IPS DF 6.9 (cell line): ENCODE measurements around the gene MXD1.
"Not testable (repeated sequence)": the region's sequence is repeated elsewhere in the genome, so short reads cannot be mapped to it uniquely, and the experiment has no call there.

Source experiments
- DNase-seq: peaks from one replicate; pipeline ENCODE4 v3.0.0-alpha.2; 2013; ENCODE audit warnings: low read depth, low spot score
- H3K27ac ChIP-seq: one replicate; pipeline ENCODE4 v1.5.1; 2013; ENCODE audit warnings: low read length, control low read depth
- H3K27me3 ChIP-seq: 2 replicates; pipeline ENCODE4 v1.6.1; 2013; ENCODE audit warnings: mild to moderate bottlenecking, low read length; ENCODE audit not compliant: control insufficient read depth, insufficient read depth
- H3K36me3 ChIP-seq: 2 replicates; pipeline ENCODE4 v1.6.1; 2013; ENCODE audit warnings: low read length; ENCODE audit not compliant: control insufficient read depth, insufficient read depth
- H3K4me1 ChIP-seq: 2 replicates; pipeline ENCODE4 v1.6.1; 2013; ENCODE audit warnings: low read length; ENCODE audit not compliant: control insufficient read depth, insufficient read depth
- H3K4me3 ChIP-seq: 2 replicates; pipeline ENCODE4 v1.5.1; 2013; ENCODE audit warnings: mild to moderate bottlenecking, low read length
- H3K9me3 ChIP-seq: 2 replicates; pipeline ENCODE4 v1.6.1; 2013; ENCODE audit warnings: low read length, inconsistent platforms; ENCODE audit not compliant: control insufficient read depth, insufficient read depth
- WGBS: extraction: QIAGEN DNeasy Blood & Tissue Kit; methylation state at CpG from one replicate; pipeline ENCODE4 v1.1.7; 2013; ENCODE audit warnings: mixed read lengths, missing lambda C conversion rate; ENCODE audit not compliant: insufficient read length, insufficient coverage; 5-methylcytosine and 5-hydroxymethylcytosine counted together

The MXD1 gene, protein sequence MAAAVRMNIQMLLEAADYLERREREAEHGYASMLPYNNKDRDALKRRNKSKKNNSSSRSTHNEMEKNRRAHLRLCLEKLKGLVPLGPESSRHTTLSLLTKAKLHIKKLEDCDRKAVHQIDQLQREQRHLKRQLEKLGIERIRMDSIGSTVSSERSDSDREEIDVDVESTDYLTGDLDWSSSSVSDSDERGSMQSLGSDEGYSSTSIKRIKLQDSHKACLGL

DNA sequence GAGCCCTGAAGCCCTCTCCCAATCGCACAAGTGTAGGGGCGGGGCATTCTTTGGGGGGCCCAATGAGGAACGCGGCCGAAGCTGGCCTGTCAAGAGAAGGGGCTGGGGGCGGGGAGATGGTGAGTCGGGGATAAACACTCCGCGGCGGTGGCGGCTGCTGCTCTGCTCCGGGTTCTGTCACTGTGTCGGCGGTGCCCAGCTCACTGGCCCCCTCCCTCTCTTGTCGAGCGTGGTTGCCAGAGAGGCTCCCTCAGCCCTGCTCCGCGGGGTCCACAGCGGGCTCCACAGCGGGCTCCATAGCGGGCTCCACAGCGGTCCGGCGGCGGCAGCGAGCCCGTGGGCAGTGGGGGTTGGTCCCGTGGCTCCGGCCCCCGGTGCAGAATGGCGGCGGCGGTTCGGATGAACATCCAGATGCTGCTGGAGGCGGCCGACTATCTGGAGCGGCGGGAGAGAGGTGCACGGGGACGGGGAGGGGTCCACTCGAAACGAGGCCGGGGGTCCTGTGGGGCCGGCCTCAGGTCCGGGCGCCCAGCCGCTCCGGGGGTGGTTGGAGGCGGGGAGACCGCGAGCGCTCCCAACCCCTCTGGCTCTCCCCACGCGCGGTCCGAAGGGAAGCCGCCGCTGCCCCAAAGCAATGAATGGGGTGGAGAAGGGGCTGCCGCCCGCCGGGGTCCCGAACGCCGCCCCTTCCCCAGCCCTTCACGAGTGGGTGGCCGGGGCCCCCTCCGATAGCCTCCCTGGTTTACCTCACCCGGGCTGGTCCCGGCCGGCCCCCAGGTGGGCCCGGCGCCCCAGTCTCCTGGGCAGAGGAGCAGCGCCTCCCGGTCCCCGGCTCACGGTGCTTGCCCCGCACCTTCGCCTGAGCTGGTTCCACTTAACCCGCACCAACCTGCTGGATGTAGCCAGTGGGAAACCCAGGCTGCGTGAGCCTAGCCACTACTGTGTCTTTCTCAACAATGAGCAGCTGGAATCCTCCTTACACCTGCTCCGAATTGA, at the start of gene MXD1:
MXD1 (plus strand) TSS at position 160 of the 996 bp plus-strand sequence; CDS start at position 382, 222 bp downstream.
- 0 out of 2 replicates have a peak, but pooled peaks cover 1% of the 10 kb centered on the region for H3K4me1 ChIP-seq
- no peaks in the 10 kb centered on the region for H3K9me3 ChIP-seq
- DNase-seq, result no peak
- WGBS, result 100% methylated on average over 1 of the region's 81 CpGs
- no peaks in the 10 kb centered on the region for H3K36me3 ChIP-seq
- peak within 1 kb of the TSS; percentile 86 for H3K4me3 ChIP-seq
- H3K27me3 ChIP-seq, result no peaks in the 10 kb centered on the region
- no peak within 1 kb of the TSS for H3K27ac ChIP-seq

DNA sequence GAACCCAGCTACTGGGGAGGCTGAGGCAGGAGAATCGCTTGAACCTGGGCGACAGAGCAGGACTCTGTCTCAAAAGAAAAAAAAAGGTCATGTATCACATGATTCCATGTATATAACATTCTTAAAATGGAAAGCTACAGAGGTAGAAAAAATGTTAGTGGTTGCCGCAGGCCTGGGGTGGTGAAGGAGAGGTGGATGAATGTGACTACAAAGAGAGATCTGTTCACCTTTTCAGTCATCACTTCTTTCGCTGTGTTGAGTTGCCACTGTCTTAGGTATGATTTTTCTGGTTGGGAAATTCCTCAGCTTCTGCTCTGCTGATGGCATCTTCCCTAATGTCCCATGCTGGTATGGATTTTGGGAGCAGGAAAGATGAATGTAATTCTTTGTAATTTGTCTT, 26.5 kb upstream of the MXD1 start:
- Histone ChIP-seq H3K4me3 (no peak overlapping the region), H3K9me3 (no peaks in the 10 kb centered on the region), H3K4me1 (no peaks in the 10 kb centered on the region), H3K27ac (no peak overlapping the region), H3K27me3 (no peaks in the 10 kb centered on the region), H3K36me3 (no peaks in the 10 kb centered on the region)
- WGBS, result no CpG with 5 or more reads among the region's 4 CpGs
- DNase-seq, result no peak

DNA sequence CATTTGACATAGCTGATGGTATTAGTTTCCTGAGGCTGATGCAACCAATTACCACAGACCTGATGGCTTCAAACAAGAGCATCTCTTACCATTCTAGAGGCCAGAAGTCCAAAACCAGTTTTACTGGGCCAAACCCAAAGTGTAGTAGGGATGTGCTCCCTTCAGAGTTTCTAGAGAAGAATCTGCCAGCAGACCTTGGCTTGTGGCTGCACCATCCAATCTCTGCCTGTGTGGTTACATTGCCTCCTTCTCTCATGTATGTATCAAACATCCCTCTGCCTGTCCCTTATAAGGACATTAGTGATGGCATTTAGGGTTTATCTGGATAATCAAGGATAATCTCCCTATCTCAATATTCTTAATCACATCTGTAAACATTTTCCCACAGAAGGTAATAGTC, 25.6 kb upstream of the MXD1 start:
- no peak for DNase-seq
- no peaks in the 10 kb centered on the region for H3K4me1 ChIP-seq
- no peaks in the 10 kb centered on the region for H3K9me3 ChIP-seq
- no peak overlapping the region for H3K4me3 ChIP-seq
- no peak overlapping the region for H3K27ac ChIP-seq
- H3K27me3 ChIP-seq, result no peaks in the 10 kb centered on the region
- no peaks in the 10 kb centered on the region for H3K36me3 ChIP-seq

DNA sequence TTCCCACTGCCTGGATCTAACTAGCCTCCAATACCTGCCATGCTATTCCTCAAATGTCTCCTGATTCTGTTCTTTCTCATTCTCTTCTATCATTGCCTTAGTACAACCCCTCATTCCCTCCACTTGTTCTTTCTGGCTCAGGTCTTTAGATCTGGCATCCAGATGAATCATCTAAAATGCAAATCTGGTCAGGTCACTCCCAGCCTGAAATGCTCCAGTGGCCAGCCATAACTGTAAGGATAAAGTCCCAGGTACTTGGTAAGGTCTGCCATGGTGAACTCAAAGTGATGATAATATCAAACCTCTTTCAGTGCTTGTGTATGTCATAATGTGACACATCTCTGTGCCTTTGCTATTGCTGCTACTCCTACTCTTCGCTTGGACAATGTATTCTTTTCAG, 24.0 kb upstream of the MXD1 start:
- Histone ChIP-seq H3K4me1 (no peaks in the 10 kb centered on the region), H3K9me3 (no peaks in the 10 kb centered on the region), H3K36me3 (no peaks in the 10 kb centered on the region), H3K4me3 (no peak overlapping the region), H3K27me3 (no peaks in the 10 kb centered on the region), H3K27ac (no peak overlapping the region)
- no peak for DNase-seq
- WGBS, result no CpG with 5 or more reads among the region's 1 CpG

DNA sequence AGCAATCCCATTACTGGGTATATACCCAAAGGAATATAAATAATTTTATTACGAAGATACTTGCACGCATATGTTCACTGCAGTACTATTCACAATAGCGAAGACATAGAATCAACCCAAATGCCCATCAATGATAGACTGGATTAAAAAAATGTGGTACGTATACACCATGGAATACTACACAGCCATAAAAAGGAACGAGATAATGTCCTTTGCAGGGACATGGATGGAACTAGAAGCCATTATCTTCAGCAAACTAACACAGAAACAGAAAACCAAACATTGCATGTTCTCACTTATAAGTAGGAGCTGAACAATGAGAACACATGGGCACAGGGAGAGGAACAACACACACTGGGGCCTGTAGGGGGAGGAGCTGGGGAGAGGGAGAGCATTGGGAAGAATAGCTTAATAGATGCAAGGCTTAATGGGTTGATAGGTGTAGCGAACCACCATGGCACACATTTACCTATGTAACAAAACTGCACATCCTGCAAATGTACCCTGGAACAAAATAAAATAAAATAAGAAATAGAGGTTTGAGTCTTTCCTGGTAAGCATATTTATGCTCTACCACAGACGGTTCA, 22.0 kb upstream of the MXD1 start:
- H3K4me3 ChIP-seq, H3K9me3 ChIP-seq, H3K27ac ChIP-seq, H3K4me1 ChIP-seq, H3K27me3 ChIP-seq, DNase-seq, H3K36me3 ChIP-seq: not testable (repeated sequence)
- WGBS, result no CpG with 5 or more reads among the region's 7 CpGs

DNA sequence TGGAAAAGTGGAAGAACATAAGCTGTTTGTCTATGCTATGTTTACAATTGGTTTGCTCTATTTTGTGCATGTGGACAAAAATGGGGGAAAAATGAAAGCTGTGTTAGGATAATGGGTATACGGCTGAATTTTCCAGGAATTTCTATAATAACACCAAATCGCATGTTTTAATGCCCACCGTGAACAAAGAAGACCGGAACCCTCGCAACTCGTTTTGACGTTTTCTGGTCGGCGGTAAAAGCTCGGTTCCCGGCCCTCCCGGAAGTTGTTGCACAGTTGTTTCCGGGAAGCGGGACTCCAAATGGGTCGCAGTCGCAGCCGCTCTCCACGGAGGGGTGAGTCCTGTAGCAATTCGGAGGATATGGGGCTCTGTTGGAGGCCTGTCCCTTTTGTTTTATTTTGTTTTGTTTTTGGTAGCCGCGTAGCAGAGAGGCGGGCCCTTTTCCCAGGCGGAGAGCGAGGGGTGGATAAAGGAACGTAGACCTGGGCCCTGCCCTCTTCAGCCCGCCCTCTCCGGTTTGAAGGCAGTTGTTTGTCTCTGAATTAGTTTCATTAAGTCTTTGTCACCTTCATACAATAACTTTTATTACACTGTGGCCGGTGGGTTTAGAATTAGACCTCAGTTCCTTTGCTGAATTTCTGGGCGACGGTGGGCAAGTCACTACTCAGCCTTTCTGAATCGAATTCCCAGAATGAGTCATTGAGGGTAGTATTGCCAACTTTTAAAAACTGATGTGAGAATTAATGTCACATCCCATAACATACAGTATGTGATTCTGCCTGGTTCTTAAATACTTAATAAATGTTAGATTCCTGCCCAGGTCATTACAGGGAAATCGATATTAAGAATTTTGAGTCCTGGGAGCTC, 21.0 kb upstream of the MXD1 start, which contains the start of gene SNRNP27:
SNRNP27 (plus strand) TSS at position 273 of the 868 bp plus-strand sequence; CDS start at position 302, 29 bp downstream.
- WGBS, result no CpG with 5 or more reads among the region's 32 CpGs
- Histone ChIP-seq H3K27me3 (no peaks in the 10 kb centered on the region), H3K9me3 (no peaks in the 10 kb centered on the region), H3K4me3 (peak within 1 kb of the TSS; percentile 64; the same call in 1 of the 2 replicates), H3K4me1 (no peaks in the 10 kb centered on the region), H3K27ac (no peak within 1 kb of the TSS), H3K36me3 (peaks cover 6% of the 10 kb centered on the region; the same call in 1 of the 2 replicates)
- peak; percentile 57 for DNase-seq

DNA sequence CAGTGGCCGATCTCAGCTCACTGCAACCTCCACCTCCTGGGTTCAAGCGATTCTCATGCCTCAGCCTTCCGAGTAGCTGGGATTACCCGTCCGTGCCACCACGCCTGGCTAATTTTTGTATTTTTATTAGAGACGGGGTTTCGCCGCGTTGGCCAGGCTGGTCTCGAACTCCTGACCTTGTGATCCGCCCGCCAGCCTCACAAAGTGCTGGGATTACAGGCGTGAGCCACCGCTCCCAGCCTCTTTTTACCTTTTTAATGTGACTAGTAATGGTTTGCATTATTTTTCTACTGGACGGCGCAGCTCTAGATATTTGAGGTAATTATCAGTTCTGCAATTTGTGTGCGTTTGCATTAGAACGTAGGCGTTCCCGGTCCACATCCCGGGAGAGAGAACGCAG, 20.2 kb upstream of the MXD1 start:
- not testable (repeated sequence) for DNase-seq, H3K27me3 ChIP-seq, H3K27ac ChIP-seq, H3K4me1 ChIP-seq, H3K36me3 ChIP-seq, H3K4me3 ChIP-seq, H3K9me3 ChIP-seq
- WGBS, result no CpG with 5 or more reads among the region's 23 CpGs

DNA sequence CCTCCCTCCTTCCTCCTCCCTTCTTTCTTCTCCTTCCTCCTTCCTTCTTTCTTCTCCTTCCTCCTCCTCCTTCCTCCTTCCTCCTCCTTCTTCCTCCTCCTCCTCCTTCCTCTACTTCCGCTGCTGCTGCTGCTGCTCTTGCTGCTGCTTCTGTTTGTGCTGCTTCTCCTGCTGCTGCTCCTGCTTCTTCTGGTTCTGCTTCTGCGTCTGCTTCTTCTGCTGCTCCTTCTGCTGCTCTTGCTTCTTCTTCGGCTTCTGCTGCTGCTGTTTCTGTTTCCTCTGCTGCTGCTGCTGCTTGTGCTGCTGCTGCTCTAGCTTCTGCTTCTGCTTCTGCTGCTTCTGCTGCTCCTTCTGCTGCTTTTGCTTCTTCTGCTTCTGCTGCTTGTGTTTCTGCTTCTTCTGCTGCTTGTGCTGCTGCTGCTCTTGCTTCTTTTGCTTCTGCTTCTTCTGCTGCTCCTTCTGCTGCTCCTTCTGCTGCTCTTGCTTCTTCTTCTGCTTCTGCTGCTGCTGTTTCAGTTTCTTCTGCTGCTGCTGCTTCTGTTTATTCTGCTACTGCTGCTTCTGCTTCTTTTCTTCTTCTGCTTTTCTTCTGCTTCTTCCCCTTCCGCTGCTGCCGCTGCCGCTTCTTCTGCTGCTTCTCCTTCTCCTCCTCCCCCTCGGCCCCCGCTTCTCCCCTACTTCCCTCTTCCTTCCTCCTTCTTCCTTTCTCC, 12.5 kb upstream of the MXD1 start:
- DNase-seq, result no peak
- no peaks in the 10 kb centered on the region for H3K9me3 ChIP-seq
- no peaks in the 10 kb centered on the region for H3K27me3 ChIP-seq
- H3K27ac ChIP-seq, result no peak overlapping the region
- H3K4me3 ChIP-seq, result no peak overlapping the region
- H3K4me1 ChIP-seq, result no peaks in the 10 kb centered on the region
- peaks cover 6% of the 10 kb centered on the region; the same call in 1 of the 2 replicates for H3K36me3 ChIP-seq
- WGBS, result no CpG with 5 or more reads among the region's 8 CpGs

DNA sequence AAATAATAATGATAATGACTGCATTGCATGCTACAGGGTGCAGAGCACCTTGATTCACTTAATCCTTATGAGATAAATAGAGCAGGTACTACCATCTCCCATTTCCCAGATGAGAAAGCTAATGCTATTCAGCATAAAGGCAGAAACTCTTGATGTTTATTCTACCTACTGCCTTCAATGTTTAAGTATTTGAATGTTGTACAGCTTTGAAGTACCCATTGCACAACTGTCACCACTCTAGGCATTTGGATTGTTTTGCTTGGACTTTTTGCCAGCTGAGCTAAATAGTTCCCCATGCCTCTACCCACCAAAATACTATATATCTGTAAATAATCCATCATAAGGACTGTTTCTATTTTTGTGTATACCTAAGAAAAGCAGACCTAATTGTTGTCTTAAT, 7.7 kb upstream of the MXD1 start:
- no peaks in the 10 kb centered on the region for H3K9me3 ChIP-seq
- H3K4me1 ChIP-seq, result no peaks in the 10 kb centered on the region
- no peak overlapping the region for H3K4me3 ChIP-seq
- H3K27me3 ChIP-seq, result no peaks in the 10 kb centered on the region
- no peak overlapping the region for H3K27ac ChIP-seq
- H3K36me3 ChIP-seq, result no peaks in the 10 kb centered on the region; the same call in 1 of the 2 replicates
- no peak for DNase-seq
